ENCODE results near the gene KLHL40.

Gene KLHL40

GRCh38 chr3:42685363-42685881 is at the start of gene KLHL40:
Gene KLHL40 (plus strand): TSS chr3:42685537. CDS start chr3:42685619, 82 bp downstream.
- DNase-seq: no peak

GRCh38 chr3:42637001-42637400 is 48.3 kb upstream of the KLHL40 start:
- no peak for DNase-seq

- DNase-seq: no peak
Measured at GRCh38 chr3:42638339-42638842, 46.9 kb upstream of the KLHL40 start.

- DNase-seq: no peak
Measured at GRCh38 chr3:42639192-42639591, 46.1 kb upstream of the KLHL40 start.

- no peak for DNase-seq
Measured at GRCh38 chr3:42640129-42640528, 45.2 kb upstream of the KLHL40 start.

GRCh38 chr3:42640771-42641370 is 44.5 kb upstream of the KLHL40 start:
- DNase-seq: no peak

- no peak for DNase-seq
Measured at GRCh38 chr3:42647821-42648459, 37.4 kb upstream of the KLHL40 start.

GRCh38 chr3:42649006-42649405 is 36.3 kb upstream of the KLHL40 start:
- DNase-seq: no peak

GRCh38 chr3:42649783-42650182 is 35.6 kb upstream of the KLHL40 start:
- no peak for DNase-seq

GRCh38 chr3:42651248-42652091 is 33.9 kb upstream of the KLHL40 start:
- no peak for DNase-seq

GRCh38 chr3:42652251-42652610 is 33.1 kb upstream of the KLHL40 start:
- peak; percentile 17 for DNase-seq

- DNase-seq: peak; percentile 3
Measured at GRCh38 chr3:42652611-42653302, 32.6 kb upstream of the KLHL40 start.

- no peak for DNase-seq
Measured at GRCh38 chr3:42653303-42653559, 32.1 kb upstream of the KLHL40 start.

- no peak for DNase-seq
Measured at GRCh38 chr3:42653560-42654330, 31.6 kb upstream of the KLHL40 start, which contains the start of gene ZBTB47. Gene ZBTB47 (plus strand): TSS chr3:42653697. CDS start chr3:42658356, 4,659 bp downstream.

- DNase-seq: no peak
Measured at GRCh38 chr3:42654331-42655201, 30.8 kb upstream of the KLHL40 start.

- peak; percentile 1 for DNase-seq
Measured at GRCh38 chr3:42655331-42655888, 29.9 kb upstream of the KLHL40 start.

- DNase-seq: no peak
Measured at GRCh38 chr3:42655980-42656679, 29.2 kb upstream of the KLHL40 start.

- DNase-seq: no peak
Measured at GRCh38 chr3:42656680-42657610, 28.4 kb upstream of the KLHL40 start.

GRCh38 chr3:42657675-42658074 is 27.7 kb upstream of the KLHL40 start:
- no peak for DNase-seq

Measured in DMS79 treated with DMSO at 0.1 percent for 48 hours (cell line).